ENCODE measurements around the gene AGBL5.

The AGBL5 gene

DNA sequence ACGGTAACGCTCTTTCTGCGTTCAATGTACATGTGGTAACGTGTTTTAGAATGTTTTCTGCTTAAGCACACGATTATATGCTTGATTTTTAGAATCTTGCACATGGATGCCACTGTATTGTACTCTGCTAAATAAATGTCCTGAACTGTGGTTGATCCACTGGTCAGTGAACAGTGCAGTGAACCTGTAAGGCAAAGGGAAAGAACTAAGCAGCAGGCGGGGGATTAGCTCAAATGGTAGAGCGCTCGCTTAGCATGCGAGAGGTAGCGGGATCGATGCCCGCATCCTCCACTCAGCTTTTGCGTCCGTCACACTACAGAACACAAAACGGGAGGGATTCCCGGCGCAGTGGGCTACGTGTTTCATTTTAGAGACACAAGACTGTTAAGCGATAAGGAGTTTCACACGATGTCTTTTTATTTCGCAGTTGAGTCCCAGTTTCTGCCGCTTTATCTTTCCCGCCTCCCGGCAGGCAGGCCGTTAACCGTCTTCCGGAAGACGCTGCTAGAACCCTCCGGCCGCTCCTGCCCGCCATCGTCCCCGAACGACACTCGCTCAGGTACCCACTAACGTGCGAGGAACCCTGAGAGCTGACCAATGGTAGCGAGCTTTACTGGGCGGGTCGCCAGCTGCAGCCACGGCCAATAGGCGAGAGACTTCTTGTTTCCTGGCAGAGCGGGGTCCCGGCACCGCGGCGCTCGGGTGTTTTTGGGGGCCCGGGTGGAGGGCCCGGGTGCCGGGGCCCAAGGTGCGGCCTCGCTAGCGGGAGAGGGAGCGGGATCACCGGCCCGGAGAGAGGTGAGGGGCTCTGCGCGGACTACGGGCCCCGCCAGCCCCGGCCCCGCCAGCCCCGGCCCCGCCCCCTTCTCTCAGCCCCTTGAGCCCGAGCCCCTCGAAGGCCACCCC, at the start of gene AGBL5:
AGBL5 (plus strand) TSS at position 673 of the 906 bp plus-strand sequence. CDS start 1,291 bp downstream, outside the sequence.
- DNase-seq (ENCODE audit: low read depth): peak; percentile 93

- no peak for DNase-seq (ENCODE audit: low read depth)
Measured at GRCh38 chr2:27001950-27002349, 49.5 kb upstream of the AGBL5 start.

- DNase-seq (ENCODE audit: low read depth): no peak
Measured at GRCh38 chr2:27003007-27003406, 48.5 kb upstream of the AGBL5 start.

- no peak for DNase-seq (ENCODE audit: low read depth)
Measured at GRCh38 chr2:27003857-27004256, 47.6 kb upstream of the AGBL5 start.

- DNase-seq (ENCODE audit: low read depth): no peak
Measured at GRCh38 chr2:27006602-27007415, 44.7 kb upstream of the AGBL5 start.

DNA sequence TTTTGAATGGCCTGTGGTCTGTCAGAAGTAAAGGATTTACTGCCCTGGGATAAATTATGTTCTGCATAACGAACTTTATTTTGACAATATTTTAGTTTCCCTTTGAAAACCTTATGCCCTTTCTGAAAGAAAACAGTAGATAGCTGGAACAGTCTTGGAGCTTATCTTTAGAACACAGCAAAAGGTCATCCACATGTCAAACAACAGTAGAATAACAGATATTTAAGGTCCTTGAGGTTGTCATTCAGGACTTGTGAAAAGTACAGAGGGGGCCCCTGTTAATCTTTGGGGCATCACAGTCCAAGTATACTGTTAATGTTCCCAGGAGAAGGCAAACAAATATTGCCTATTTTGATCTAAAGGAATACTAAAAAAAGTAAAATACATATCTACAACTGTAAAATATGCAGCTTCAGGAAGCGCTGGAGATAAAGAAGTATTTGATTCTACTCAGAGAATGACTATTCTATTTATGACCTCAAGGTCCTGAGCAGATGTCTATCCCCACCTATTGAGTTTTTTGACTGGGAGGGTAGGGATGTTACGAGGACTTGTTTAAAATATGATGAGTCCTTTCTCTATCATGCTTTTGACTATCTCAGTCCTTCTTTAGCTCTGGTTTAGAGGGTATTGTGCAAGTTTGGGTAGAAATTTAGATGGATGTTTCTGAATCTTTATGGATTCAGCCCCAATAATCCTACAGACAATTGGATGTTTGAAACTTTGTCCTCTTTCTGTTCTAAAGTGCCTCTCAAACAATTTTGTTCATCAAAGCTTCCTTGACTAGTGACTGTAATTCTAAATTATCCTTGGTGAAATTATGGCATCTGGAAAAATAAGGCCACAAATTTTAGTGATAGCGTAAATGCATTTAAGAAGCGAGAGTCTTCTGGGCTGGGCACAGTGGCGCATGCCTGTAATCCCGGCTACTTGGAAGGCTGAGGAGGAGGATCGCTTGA, 43.8 kb upstream of the AGBL5 start:
- DNase-seq (ENCODE audit: low read depth): no peak

GRCh38 chr2:27008678-27009077, 42.8 kb upstream of the AGBL5 start:
- DNase-seq (ENCODE audit: low read depth): no peak

DNA sequence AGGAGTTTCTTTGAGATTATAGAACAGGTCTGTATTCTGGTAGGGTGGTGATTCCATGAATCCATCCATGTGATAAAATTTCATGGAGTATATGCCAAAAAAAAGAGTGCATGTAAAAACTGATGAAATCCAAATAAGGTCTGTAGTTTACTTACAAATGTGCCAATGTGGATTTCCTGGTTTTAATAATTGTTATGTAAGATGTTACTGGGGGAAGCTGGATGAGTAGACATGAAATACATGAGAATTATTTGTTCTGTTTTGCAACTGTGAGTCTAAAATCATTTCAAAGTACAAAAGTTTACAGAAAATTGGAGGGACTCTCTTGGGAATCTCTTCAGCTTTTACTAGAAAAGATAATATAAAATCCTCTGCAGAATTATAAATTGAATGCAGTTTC, 42.4 kb upstream of the AGBL5 start:
- DNase-seq (ENCODE audit: low read depth): no peak

DNA sequence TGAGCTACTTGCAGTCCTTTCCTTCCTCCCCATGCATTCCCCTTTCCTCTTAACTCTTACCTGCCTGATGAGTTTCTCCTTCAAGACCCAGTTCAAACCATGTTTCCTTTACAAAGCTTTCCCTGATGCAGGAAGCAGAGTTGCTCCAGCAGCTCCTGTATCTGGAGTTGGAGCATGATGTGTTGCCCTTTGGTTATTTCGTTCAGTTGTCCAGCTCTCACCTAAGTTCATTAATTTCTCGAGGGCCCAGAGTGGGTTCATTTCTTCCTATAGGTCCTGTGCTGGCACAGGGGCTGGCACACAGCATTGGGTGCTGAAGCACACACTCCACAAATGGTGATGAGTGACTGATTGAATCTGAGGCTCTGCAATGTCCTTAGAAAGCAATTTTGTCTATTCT, 41.8 kb upstream of the AGBL5 start:
- DNase-seq (ENCODE audit: low read depth): no peak

GRCh38 chr2:27010139-27010538, 41.3 kb upstream of the AGBL5 start:
- DNase-seq (ENCODE audit: low read depth): no peak

- no peak for DNase-seq (ENCODE audit: low read depth)
Measured at GRCh38 chr2:27013738-27014137, 37.7 kb upstream of the AGBL5 start.

- DNase-seq (ENCODE audit: low read depth): no peak
Measured at GRCh38 chr2:27014771-27015433, 36.6 kb upstream of the AGBL5 start.

DNA sequence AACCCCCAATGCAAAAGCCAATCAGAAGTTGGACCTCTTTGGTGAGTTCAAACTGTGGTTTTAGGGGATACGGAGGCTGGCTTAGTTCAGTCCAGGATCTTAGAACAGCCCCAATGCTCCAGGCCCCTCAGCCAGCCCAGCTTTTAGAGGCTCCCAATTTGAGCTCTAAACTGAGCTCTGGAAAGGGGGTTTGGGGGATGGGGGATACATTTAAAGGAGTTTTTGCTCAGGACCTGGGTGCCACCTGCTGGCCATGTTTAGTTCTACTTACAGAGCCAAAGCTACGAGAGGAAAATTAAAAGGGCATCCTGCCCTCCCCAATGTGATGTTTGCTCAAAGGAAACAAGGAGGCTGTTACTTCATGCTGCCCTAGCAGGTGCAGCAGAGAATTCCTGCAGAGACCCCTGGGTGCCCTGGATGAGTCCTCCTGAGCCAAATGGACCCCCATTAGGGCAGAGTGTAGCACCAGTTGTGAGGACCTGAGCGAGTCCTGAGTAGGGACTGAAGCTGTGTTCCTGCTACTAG, 34.6 kb upstream of the AGBL5 start:
- peak; percentile 18 for DNase-seq (ENCODE audit: low read depth)

DNA sequence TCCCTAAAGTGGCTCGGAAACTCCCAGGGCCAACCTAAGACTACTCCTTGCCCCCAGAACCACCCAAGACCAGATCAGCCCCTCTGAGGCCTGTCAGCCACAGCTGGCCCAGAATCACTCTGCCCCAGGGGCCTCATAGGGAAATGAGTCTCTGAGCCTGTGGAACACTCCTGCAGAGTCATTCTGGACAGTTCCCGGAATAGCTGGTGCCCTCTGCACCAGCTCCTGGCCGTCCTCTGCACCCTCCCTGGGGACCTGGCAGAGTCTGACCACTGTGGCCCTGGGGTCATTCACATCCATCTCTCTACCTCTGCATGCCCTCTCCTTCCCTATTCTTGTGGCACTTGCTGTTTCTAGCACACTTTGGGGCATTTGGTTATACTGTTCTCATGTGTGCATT, 33.3 kb upstream of the AGBL5 start:
- no peak for DNase-seq (ENCODE audit: low read depth)

- DNase-seq (ENCODE audit: low read depth): no peak
Measured at GRCh38 chr2:27019459-27019858, 32.0 kb upstream of the AGBL5 start.

GRCh38 chr2:27019931-27020855, 31.3 kb upstream of the AGBL5 start:
- no peak for DNase-seq (ENCODE audit: low read depth)

DNA sequence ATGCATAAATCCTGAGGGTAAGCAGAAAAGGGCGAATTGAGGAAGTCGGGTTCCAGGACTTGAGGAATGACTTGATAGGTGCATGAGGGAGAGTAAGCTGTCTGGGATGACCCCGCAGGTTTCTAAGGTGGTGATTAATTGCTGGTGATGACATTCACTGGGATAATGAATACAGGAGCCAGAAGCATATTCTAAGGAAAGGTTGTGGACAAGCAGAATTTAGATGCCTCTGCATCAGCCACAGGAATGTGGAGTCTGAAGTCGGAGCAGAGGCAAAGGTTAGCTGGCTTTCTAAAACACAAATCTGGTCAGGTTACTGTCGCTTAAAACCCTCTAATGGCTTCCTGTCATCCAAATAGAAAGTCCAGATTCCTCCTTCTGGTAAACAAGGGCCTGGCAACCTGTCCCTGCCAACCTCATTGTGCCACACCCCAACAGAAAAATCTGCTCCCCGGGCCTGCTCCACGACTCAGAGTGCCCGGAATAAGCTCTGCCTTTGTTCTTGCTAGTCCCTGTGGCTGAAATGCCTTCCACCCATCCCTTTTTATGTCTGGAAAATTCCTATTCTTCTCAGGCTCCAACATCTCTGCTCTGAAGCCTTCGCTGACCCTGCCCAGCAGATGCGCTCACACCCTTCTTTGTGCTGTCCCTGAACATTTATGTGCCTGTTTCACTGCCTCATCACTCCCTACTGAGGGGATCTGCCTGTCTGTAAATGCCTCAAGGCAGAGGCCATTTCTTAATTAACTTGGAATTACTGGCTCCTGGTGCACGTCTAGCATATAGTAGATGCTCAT, 30.0 kb upstream of the AGBL5 start:
- no peak for DNase-seq (ENCODE audit: low read depth)

GRCh38 chr2:27023740-27024139, 27.7 kb upstream of the AGBL5 start:
- no peak for DNase-seq (ENCODE audit: low read depth)

GRCh38 chr2:27024188-27024587, 27.3 kb upstream of the AGBL5 start:
- DNase-seq (ENCODE audit: low read depth): no peak
